Ovary (tissue), 3 donors: ENCODE measurements around the gene UQCRC1.

ENCODE experiments used
- EP300 ChIP-seq: sonication (generic); formaldehyde crosslinking; IDR thresholded peaks from one replicate; pipeline ENCODE4 v1.6.1; 2017; ENCODE audit warnings: antibody characterized with exemption
- POLR2A ChIP-seq: fragments of 450-650 bp; IDR thresholded peaks from one replicate; pipeline ENCODE4 v1.6.1; 2017; ENCODE audit warnings: antibody characterized with exemption, mild to moderate bottlenecking, moderate library complexity
- TF ChIP-seq, protein P1 (sequence below), 3 donors: fragments of 450-650 bp in 2 of 3; fragments of 200-600 bp in 1 of 3; IDR thresholded peaks; one replicate each; pipeline versions ENCODE4 v1.5.1 to v1.8.0; 2016 to 2022; ENCODE audit warnings: antibody characterized with exemption in 3 of 3, mild to moderate bottlenecking in 1 of 3
- donor health status: DM: no; HTN: no; CAD: no.

DNA sequence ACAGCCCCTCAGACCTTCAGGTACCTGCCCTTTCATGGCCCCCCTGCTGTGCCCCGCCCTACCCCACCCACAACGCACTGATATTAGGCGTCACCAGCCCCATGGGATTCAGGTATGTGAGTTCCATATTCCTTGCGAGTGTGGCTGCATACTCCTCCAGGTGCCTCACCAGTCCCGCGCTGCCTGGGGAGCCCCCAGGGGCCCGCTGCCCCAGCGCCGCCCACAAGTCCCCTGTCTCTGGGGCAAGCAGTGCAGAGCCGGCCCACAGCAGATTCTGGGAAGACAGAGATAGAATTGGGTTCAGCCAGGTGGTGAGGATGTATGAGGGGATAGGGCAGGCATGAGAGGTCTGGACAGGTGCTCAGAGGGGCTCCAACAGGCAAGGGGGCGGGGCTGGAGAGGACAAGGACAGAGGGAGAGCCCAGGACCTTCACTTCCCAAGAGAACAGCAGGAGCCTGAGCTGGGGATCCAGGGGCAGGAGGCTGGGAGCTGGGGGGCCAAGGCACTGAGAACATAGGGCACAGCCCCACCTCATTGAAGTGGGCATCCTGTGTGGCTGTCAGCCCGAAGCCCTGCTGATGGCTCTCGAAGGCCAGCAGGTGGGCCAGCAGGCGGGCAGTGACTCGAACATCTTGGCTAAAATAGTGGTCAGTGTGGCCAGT lies 38.9 kb upstream of the UQCRC1 start:
- TF ChIP-seq, protein P1, sequence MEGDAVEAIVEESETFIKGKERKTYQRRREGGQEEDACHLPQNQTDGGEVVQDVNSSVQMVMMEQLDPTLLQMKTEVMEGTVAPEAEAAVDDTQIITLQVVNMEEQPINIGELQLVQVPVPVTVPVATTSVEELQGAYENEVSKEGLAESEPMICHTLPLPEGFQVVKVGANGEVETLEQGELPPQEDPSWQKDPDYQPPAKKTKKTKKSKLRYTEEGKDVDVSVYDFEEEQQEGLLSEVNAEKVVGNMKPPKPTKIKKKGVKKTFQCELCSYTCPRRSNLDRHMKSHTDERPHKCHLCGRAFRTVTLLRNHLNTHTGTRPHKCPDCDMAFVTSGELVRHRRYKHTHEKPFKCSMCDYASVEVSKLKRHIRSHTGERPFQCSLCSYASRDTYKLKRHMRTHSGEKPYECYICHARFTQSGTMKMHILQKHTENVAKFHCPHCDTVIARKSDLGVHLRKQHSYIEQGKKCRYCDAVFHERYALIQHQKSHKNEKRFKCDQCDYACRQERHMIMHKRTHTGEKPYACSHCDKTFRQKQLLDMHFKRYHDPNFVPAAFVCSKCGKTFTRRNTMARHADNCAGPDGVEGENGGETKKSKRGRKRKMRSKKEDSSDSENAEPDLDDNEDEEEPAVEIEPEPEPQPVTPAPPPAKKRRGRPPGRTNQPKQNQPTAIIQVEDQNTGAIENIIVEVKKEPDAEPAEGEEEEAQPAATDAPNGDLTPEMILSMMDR (IDR thresholded peaks at IDR 0.05) = no peak
- TF ChIP-seq POLR2A (no peak), EP300 (no peak)
